ENCODE measurements around the gene MANSC1. TPM values are rescaled to one million over a fixed set of nuclear protein-coding genes. Genes with fewer than 3 reads are reported as not detected.

The MANSC1 gene
- total RNA-seq, 3 donors from 2014 or later (not counting 1 experiment from before 2014, with no cell fraction given), result 0.05 to 0.63 (median 0.25) TPM

GRCh38 chr12:12376646-12377448 is 26.8 kb upstream of the MANSC1 start:
- TF ChIP-seq CTCF (IDR thresholded peaks at IDR 0.05), result peak; percentile 77
- no peaks in the 10 kb centered on the region for H3K9me3 ChIP-seq (ENCODE audit: control insufficient read depth, insufficient read depth, low read length)
- Mint-ChIP-seq H3K4me1 (peaks cover 37 to 47% of the 10 kb centered on the region in 2 donors), H3K4me3 (no peak overlapping the region), H3K9me3 (no peaks in the 10 kb centered on the region), H3K27me3 (ENCODE audit: low read depth in 2 of 2) (no peaks in the 10 kb centered on the region), H3K27ac (peak overlapping the region; percentile 42 to 76), H3K36me3 (peaks cover 14% of the 10 kb centered on the region)
- H3K27ac ChIP-seq (ENCODE audit: low read length), result no peak overlapping the region
- peak; percentile 47 to 66 (median 48) for ATAC-seq
- intact Hi-C loops (cut with micrococcal nuclease), result loop anchor here (1.0 to 2.0 kb wide), 7 partner anchors 98 to 436 kb away; partner anchors contain the start of genes DDX47 and GPR19
- DNase-seq, result peak in 1 of 2 donors; percentile 84
- WGBS (ENCODE audit: insufficient coverage), result 85% methylated on average over 12 of the region's 12 CpGs
- peaks cover 27% of the 10 kb centered on the region for H3K4me1 ChIP-seq (ENCODE audit: control insufficient read depth, insufficient read depth, low read length)
- no peaks in the 10 kb centered on the region for H3K27me3 ChIP-seq (ENCODE audit: control insufficient read depth, insufficient read depth, low read length)
- H3K4me3 ChIP-seq (ENCODE audit: low read length), result no peak overlapping the region
- peaks cover 7% of the 10 kb centered on the region for H3K36me3 ChIP-seq (ENCODE audit: control insufficient read depth, insufficient read depth, low read length)

GRCh38 chr12:12372946-12373722 is 23.1 kb upstream of the MANSC1 start:
- H3K9me3 Mint-ChIP-seq, result no peaks in the 10 kb centered on the region
- Histone ChIP-seq H3K4me1 (ENCODE audit: control insufficient read depth, insufficient read depth, low read length) (peaks cover 8% of the 10 kb centered on the region), H3K9me3 (ENCODE audit: control insufficient read depth, insufficient read depth, low read length) (no peaks in the 10 kb centered on the region), H3K36me3 (ENCODE audit: control insufficient read depth, insufficient read depth, low read length) (peaks cover 7% of the 10 kb centered on the region), H3K4me3 (ENCODE audit: low read length) (no peak overlapping the region), H3K27ac (ENCODE audit: low read length) (no peak overlapping the region), H3K27me3 (ENCODE audit: control insufficient read depth, insufficient read depth, low read length) (no peaks in the 10 kb centered on the region)
- WGBS (ENCODE audit: insufficient coverage), result 94% methylated on average over 4 of the region's 4 CpGs
- intact Hi-C loops (cut with micrococcal nuclease), result no loop called here
- no peak overlapping the region for H3K27ac Mint-ChIP-seq
- TF ChIP-seq CTCF (IDR thresholded peaks at IDR 0.05), result no peak
- H3K4me3 Mint-ChIP-seq, result no peak overlapping the region
- H3K4me1 Mint-ChIP-seq, result peaks cover 20 to 25% of the 10 kb centered on the region in 2 donors
- H3K27me3 Mint-ChIP-seq (ENCODE audit: low read depth in 2 of 2), result no peaks in the 10 kb centered on the region
- peaks cover 14% of the 10 kb centered on the region for H3K36me3 Mint-ChIP-seq
- ATAC-seq (no peak), DNase-seq (no peak)

- no peak overlapping the region for H3K27ac ChIP-seq (ENCODE audit: low read length)
- peaks cover 26 to 39% of the 10 kb centered on the region in 2 donors for H3K4me1 Mint-ChIP-seq
Measured at GRCh38 chr12:12367482-12367998, 17.5 kb upstream of the MANSC1 start.

More at GRCh38 chr12:12367482-12367998, 17.5 kb upstream of the MANSC1 start:
- no peaks in the 10 kb centered on the region for H3K27me3 ChIP-seq (ENCODE audit: control insufficient read depth, insufficient read depth, low read length)
- Mint-ChIP-seq H3K27me3 (ENCODE audit: low read depth in 2 of 2) (no peaks in the 10 kb centered on the region), H3K36me3 (peaks cover under 1% of the 10 kb centered on the region), H3K27ac (peak overlapping the region; percentile 17 to 59), H3K4me3 (no peak overlapping the region), H3K9me3 (no peaks in the 10 kb centered on the region)
- no peaks in the 10 kb centered on the region for H3K9me3 ChIP-seq (ENCODE audit: control insufficient read depth, insufficient read depth, low read length)
- WGBS (ENCODE audit: insufficient coverage), result 94% methylated on average over 4 of the region's 4 CpGs
- H3K36me3 ChIP-seq (ENCODE audit: control insufficient read depth, insufficient read depth, low read length), result peaks cover 11% of the 10 kb centered on the region
- no peak for TF ChIP-seq CTCF (IDR thresholded peaks at IDR 0.05)
- DNase-seq, result no peak
- intact Hi-C loops (cut with micrococcal nuclease), result no loop called here
- peaks cover 9% of the 10 kb centered on the region for H3K4me1 ChIP-seq (ENCODE audit: control insufficient read depth, insufficient read depth, low read length)
- H3K4me3 ChIP-seq (ENCODE audit: low read length), result no peak overlapping the region
- no peak for ATAC-seq

Data from natural killer cell (primary cell).